ENCODE results near the gene ABHD12. TPM values are rescaled to one million over a fixed set of nuclear protein-coding genes. Genes with fewer than 3 reads are reported as not detected.
"Not testable (repeated sequence)": the region's sequence is repeated elsewhere in the genome, so short reads cannot be mapped to it uniquely, and the experiment has no call there.

ABHD12 gene
- total RNA-seq, 2 donors from 2014 or later, result 48.2 to 52.7 TPM

- H3K27me3 Mint-ChIP-seq (ENCODE audit: insufficient read depth), result no peaks in the 10 kb centered on the region
- peaks cover 65% of the 10 kb centered on the region for H3K36me3 ChIP-seq (ENCODE audit: control insufficient read depth, insufficient read depth, low read length)
- no peak for TF ChIP-seq CTCF (conservative IDR thresholded peaks at IDR 0.05)
- no peak overlapping the region for H3K27ac Mint-ChIP-seq
- no peak overlapping the region for H3K4me3 Mint-ChIP-seq
- no peaks in the 10 kb centered on the region for H3K4me1 Mint-ChIP-seq
- H3K4me3 ChIP-seq (ENCODE audit: low read length), result no peak overlapping the region
- H3K9me3 Mint-ChIP-seq, result no peaks in the 10 kb centered on the region
- H3K9ac ChIP-seq (ENCODE audit: extremely low read depth, low read length, poor library complexity, severe bottlenecking), result no peak overlapping the region
- no peak for DNase-seq
- no peaks in the 10 kb centered on the region for H3K4me1 ChIP-seq (ENCODE audit: control insufficient read depth, insufficient read depth, low read length)
- no peaks in the 10 kb centered on the region for H3K9me3 ChIP-seq (ENCODE audit: control insufficient read depth, low read length)
- H3K36me3 Mint-ChIP-seq (ENCODE audit: low read depth), result peaks cover 50% of the 10 kb centered on the region
- no peaks in the 10 kb centered on the region for H3K27me3 ChIP-seq (ENCODE audit: control insufficient read depth, insufficient read depth, low read length, poor library complexity, severe bottlenecking)
- 93 to 98% methylated on average over 5 to 12 of the region's 12 CpGs for WGBS, 2 experiments (ENCODE audit: insufficient coverage in 1 of 2, insufficient read length in 1 of 2)
- H3K27ac ChIP-seq (ENCODE audit: low read depth, low read length), result no peak overlapping the region
These were observed 119.8 kb downstream of the ABHD12 start for GRCh38 chr20:25270829-25271251.

GRCh38 chr20:25269833-25270170, 120.8 kb downstream of the ABHD12 start:
- Mint-ChIP-seq H3K27ac (no peak overlapping the region), H3K9me3 (peaks cover 2% of the 10 kb centered on the region), H3K27me3 (ENCODE audit: insufficient read depth) (no peaks in the 10 kb centered on the region), H3K36me3 (ENCODE audit: low read depth) (peaks cover 49% of the 10 kb centered on the region), H3K4me1 (no peaks in the 10 kb centered on the region), H3K4me3 (no peak overlapping the region)
- no peak for TF ChIP-seq CTCF (conservative IDR thresholded peaks at IDR 0.05)
- 97 to 98% methylated on average over 4 to 6 of the region's 6 CpGs for WGBS, 2 experiments (ENCODE audit: insufficient coverage in 1 of 2, insufficient read length in 1 of 2)
- H3K9ac ChIP-seq (ENCODE audit: extremely low read depth, low read length, poor library complexity, severe bottlenecking), result no peak overlapping the region
- H3K36me3 ChIP-seq (ENCODE audit: control insufficient read depth, insufficient read depth, low read length), result peaks cover 62% of the 10 kb centered on the region
- H3K4me1 ChIP-seq (ENCODE audit: control insufficient read depth, insufficient read depth, low read length), result no peaks in the 10 kb centered on the region
- H3K4me3 ChIP-seq (ENCODE audit: low read length), result no peak overlapping the region
- H3K27me3 ChIP-seq (ENCODE audit: control insufficient read depth, insufficient read depth, low read length, poor library complexity, severe bottlenecking), result no peaks in the 10 kb centered on the region
- no peak overlapping the region for H3K27ac ChIP-seq (ENCODE audit: low read depth, low read length)
- no peak for DNase-seq
- no peaks in the 10 kb centered on the region for H3K9me3 ChIP-seq (ENCODE audit: control insufficient read depth, low read length)

- H3K9me3 ChIP-seq (ENCODE audit: control insufficient read depth, low read length), result no peaks in the 10 kb centered on the region
- Mint-ChIP-seq H3K4me1 (no peaks in the 10 kb centered on the region), H3K27ac (no peak overlapping the region), H3K27me3 (ENCODE audit: insufficient read depth) (no peaks in the 10 kb centered on the region), H3K36me3 (ENCODE audit: low read depth) (peaks cover 50% of the 10 kb centered on the region), H3K4me3 (no peak overlapping the region), H3K9me3 (peaks cover 8% of the 10 kb centered on the region)
- no peaks in the 10 kb centered on the region for H3K4me1 ChIP-seq (ENCODE audit: control insufficient read depth, insufficient read depth, low read length)
- H3K27ac ChIP-seq (ENCODE audit: low read depth, low read length), result no peak overlapping the region
- no peak for DNase-seq
- H3K9ac ChIP-seq (ENCODE audit: extremely low read depth, low read length, poor library complexity, severe bottlenecking), result no peak overlapping the region
- H3K27me3 ChIP-seq (ENCODE audit: control insufficient read depth, insufficient read depth, low read length, poor library complexity, severe bottlenecking), result no peaks in the 10 kb centered on the region
- no peak for TF ChIP-seq CTCF (conservative IDR thresholded peaks at IDR 0.05)
- H3K4me3 ChIP-seq (ENCODE audit: low read length), result no peak overlapping the region
- 71 to 92% methylated on average over 8 to 11 of the region's 11 CpGs for WGBS, 2 experiments (ENCODE audit: insufficient coverage in 1 of 2, insufficient read length in 1 of 2)
- peaks cover 59% of the 10 kb centered on the region for H3K36me3 ChIP-seq (ENCODE audit: control insufficient read depth, insufficient read depth, low read length)
These were observed 121.4 kb downstream of the ABHD12 start for GRCh38 chr20:25269057-25269832.

- H3K4me3 ChIP-seq (ENCODE audit: low read length), result not testable (repeated sequence)
These were observed 129.7 kb downstream of the ABHD12 start for GRCh38 chr20:25260770-25261437.

More at GRCh38 chr20:25260770-25261437, 129.7 kb downstream of the ABHD12 start:
- peaks cover 54% of the 10 kb centered on the region for H3K36me3 Mint-ChIP-seq (ENCODE audit: low read depth)
- not testable (repeated sequence) for H3K4me3 Mint-ChIP-seq; H3K9ac ChIP-seq (ENCODE audit: extremely low read depth, low read length, poor library complexity, severe bottlenecking); H3K4me1 ChIP-seq (ENCODE audit: control insufficient read depth, insufficient read depth, low read length); H3K27ac ChIP-seq (ENCODE audit: low read depth, low read length); H3K27me3 Mint-ChIP-seq (ENCODE audit: insufficient read depth); H3K27me3 ChIP-seq (ENCODE audit: control insufficient read depth, insufficient read depth, low read length, poor library complexity, severe bottlenecking); H3K27ac Mint-ChIP-seq
- Histone ChIP-seq H3K36me3 (ENCODE audit: control insufficient read depth, insufficient read depth, low read length) (peaks cover 34% of the 10 kb centered on the region), H3K9me3 (ENCODE audit: control insufficient read depth, low read length) (peaks cover 19% of the 10 kb centered on the region)
- 93 to 95% methylated on average over 8 to 16 of the region's 16 CpGs for WGBS, 2 experiments (ENCODE audit: insufficient coverage in 1 of 2, insufficient read length in 1 of 2)
- H3K4me1 Mint-ChIP-seq, result peaks cover 10% of the 10 kb centered on the region
- peaks cover 24% of the 10 kb centered on the region for H3K9me3 Mint-ChIP-seq
- peak; percentile 23 for DNase-seq
